GM12878 (cell line): Measurements from ENCODE around the gene UBE2O.

Experiments
- BACH1 ChIP-seq: fragments of 450-650 bp; IDR thresholded peaks from 2 replicates; pipeline ENCODE4 v1.6.1; 2017; ENCODE audit warnings: mild to moderate bottlenecking, borderline replicate concordance
- CBFB ChIP-seq: IDR thresholded peaks from 2 replicates; pipeline ENCODE4 v1.6.1; 2016; ENCODE audit warnings: antibody characterized with exemption, low read depth
- CEBPB ChIP-seq, 2 experiments: fragments of 150-350 bp in 1 of 2; IDR thresholded peaks; 2 replicates each; pipeline ENCODE4 v1.6.1; 2012 to 2014; ENCODE audit warnings: low read depth in 2 of 2, low read length in 2 of 2, borderline replicate concordance in 1 of 2, inconsistent platforms in 1 of 2
- CTCF ChIP-seq, 3 experiments: IDR thresholded peaks in 2 of 3; conservative IDR thresholded peaks in 1 of 3; 2 replicates each; pipeline ENCODE4 v1.5.1; 2011; ENCODE audit warnings: low read depth in 3 of 3, low read length in 3 of 3, mild to moderate bottlenecking in 3 of 3, control low read depth in 2 of 3, moderate library complexity in 2 of 3, inconsistent platforms in 1 of 3, mixed read lengths in 1 of 3; ENCODE audit not compliant: control insufficient read depth in 2 of 3, insufficient read depth in 1 of 3; ENCODE audit errors: extremely low read depth in 1 of 3
- EP300 ChIP-seq, 2 experiments: fragments of 150-350 bp in 1 of 2; IDR thresholded peaks; 2 replicates each; pipeline ENCODE4 v1.6.1; 2011 to 2012; ENCODE audit warnings: low read depth in 2 of 2, low read length in 2 of 2, borderline replicate concordance in 1 of 2, improper control_type of control experiment in 1 of 2, inconsistent platforms in 1 of 2; ENCODE audit not compliant: control insufficient read depth in 1 of 2
- MEF2B ChIP-seq: fragments of 450-650 bp; IDR thresholded peaks from 2 replicates; pipeline ENCODE4 v1.6.1; 2018; ENCODE audit warnings: mild to moderate bottlenecking, moderate library complexity; ENCODE audit not compliant: partially characterized antibody, poor library complexity, severe bottlenecking
- POLR2A ChIP-seq: IDR thresholded peaks from 2 replicates; pipeline ENCODE4 v1.6.1; 2011; ENCODE audit warnings: low read depth, mild to moderate bottlenecking, low read length
- RCOR1 ChIP-seq: conservative IDR thresholded peaks from 2 replicates; pipeline ENCODE4 v1.6.1; 2012; ENCODE audit warnings: low read depth, low read length, improper control_type of control experiment
- RFX5 ChIP-seq: IDR thresholded peaks from 2 replicates; pipeline ENCODE4 v1.6.1; 2011; ENCODE audit warnings: low read depth, low read length, improper control_type of control experiment
- STAT1 ChIP-seq: fragments of 450-650 bp; conservative IDR thresholded peaks from 2 replicates; pipeline ENCODE4 v1.6.1; 2014; ENCODE audit warnings: antibody characterized with exemption, mild to moderate bottlenecking
- YBX1 ChIP-seq: fragments of 450-650 bp; IDR thresholded peaks from 2 replicates; pipeline ENCODE4 v1.6.1; 2016; ENCODE audit warnings: antibody characterized with exemption
- TF ChIP-seq, protein P1 (sequence below): IDR thresholded peaks from 2 replicates; pipeline ENCODE4 v1.6.1; 2012; ENCODE audit warnings: mild to moderate bottlenecking, low read depth, low read length
- TF ChIP-seq, protein P2 (sequence below): IDR thresholded peaks from 2 replicates; pipeline ENCODE4 v1.6.1; 2012; ENCODE audit warnings: low read depth, low read length, improper control_type of control experiment

- TF ChIP-seq RFX5 (no peak), MEF2B (no peak), POLR2A (no peak), BACH1 (no peak), STAT1 (no peak), CEBPB (IDR thresholded peaks at IDR 0.05; ENCODE audit: borderline replicate concordance in 1 of 2, low read depth in 2 of 2, low read length in 2 of 2) (no peak), EP300 (IDR thresholded peaks at IDR 0.05; ENCODE audit: borderline replicate concordance in 1 of 2, control insufficient read depth in 1 of 2, low read depth in 2 of 2, low read length in 2 of 2) (no peak), CTCF (IDR thresholded peaks at IDR 0.05 in 2 of 3, conservative IDR thresholded peaks at IDR 0.05 in 1 of 3; ENCODE audit: control insufficient read depth in 2 of 3, extremely low read depth in 1 of 3, insufficient read depth in 1 of 3, low read depth in 3 of 3, low read length in 3 of 3) (no peak), RCOR1 (no peak), CBFB (no peak), YBX1 (no peak)
- TF ChIP-seq, protein P1, sequence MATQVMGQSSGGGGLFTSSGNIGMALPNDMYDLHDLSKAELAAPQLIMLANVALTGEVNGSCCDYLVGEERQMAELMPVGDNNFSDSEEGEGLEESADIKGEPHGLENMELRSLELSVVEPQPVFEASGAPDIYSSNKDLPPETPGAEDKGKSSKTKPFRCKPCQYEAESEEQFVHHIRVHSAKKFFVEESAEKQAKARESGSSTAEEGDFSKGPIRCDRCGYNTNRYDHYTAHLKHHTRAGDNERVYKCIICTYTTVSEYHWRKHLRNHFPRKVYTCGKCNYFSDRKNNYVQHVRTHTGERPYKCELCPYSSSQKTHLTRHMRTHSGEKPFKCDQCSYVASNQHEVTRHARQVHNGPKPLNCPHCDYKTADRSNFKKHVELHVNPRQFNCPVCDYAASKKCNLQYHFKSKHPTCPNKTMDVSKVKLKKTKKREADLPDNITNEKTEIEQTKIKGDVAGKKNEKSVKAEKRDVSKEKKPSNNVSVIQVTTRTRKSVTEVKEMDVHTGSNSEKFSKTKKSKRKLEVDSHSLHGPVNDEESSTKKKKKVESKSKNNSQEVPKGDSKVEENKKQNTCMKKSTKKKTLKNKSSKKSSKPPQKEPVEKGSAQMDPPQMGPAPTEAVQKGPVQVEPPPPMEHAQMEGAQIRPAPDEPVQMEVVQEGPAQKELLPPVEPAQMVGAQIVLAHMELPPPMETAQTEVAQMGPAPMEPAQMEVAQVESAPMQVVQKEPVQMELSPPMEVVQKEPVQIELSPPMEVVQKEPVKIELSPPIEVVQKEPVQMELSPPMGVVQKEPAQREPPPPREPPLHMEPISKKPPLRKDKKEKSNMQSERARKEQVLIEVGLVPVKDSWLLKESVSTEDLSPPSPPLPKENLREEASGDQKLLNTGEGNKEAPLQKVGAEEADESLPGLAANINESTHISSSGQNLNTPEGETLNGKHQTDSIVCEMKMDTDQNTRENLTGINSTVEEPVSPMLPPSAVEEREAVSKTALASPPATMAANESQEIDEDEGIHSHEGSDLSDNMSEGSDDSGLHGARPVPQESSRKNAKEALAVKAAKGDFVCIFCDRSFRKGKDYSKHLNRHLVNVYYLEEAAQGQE = no peak
- TF ChIP-seq, protein P2, sequence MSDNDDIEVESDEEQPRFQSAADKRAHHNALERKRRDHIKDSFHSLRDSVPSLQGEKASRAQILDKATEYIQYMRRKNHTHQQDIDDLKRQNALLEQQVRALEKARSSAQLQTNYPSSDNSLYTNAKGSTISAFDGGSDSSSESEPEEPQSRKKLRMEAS = no peak
Observed at GRCh38 chr17:76359375-76359774, 93.6 kb downstream of the UBE2O start.
